Progenitor cell of endocrine pancreas (in vitro differentiated cells): ENCODE measurements around the gene DNAAF5. TPM values are rescaled to one million over a fixed set of nuclear protein-coding genes. Genes with fewer than 3 reads are reported as not detected.

ENCODE experiments used
- DNase-seq: peaks from one replicate; pipeline ENCODE4 v3.0.0; 2021; ENCODE audit warnings: low spot score; ENCODE audit not compliant: unreplicated experiment
- H3K27ac Mint-ChIP-seq: 2 replicates; pipeline ENCODE4 v1.8.0; 2021; ENCODE audit warnings: mild to moderate bottlenecking, moderate library complexity, mixed read lengths
- H3K27me3 Mint-ChIP-seq: 2 replicates; pipeline ENCODE4 v1.8.0; 2021; ENCODE audit warnings: mixed read lengths
- H3K36me3 Mint-ChIP-seq: 2 replicates; pipeline ENCODE4 v1.8.0; 2022; ENCODE audit warnings: mixed read lengths; ENCODE audit not compliant: insufficient read depth
- H3K4me1 Mint-ChIP-seq: 2 replicates; pipeline ENCODE4 v1.8.0; 2021; ENCODE audit warnings: low read depth, mixed read lengths
- H3K4me3 Mint-ChIP-seq: 2 replicates; pipeline ENCODE4 v1.8.0; 2021; ENCODE audit warnings: low read depth, mild to moderate bottlenecking, moderate library complexity, mixed read lengths
- H3K9me3 Mint-ChIP-seq: 2 replicates; pipeline ENCODE4 v1.8.0; 2021; ENCODE audit warnings: low read depth, mixed read lengths
- CTCF ChIP-seq: fragments of 200-600 bp; sonication (generic); IDR thresholded peaks from one replicate; pipeline ENCODE4 v1.5.0; 2021; ENCODE audit warnings: antibody characterized with exemption, mild to moderate bottlenecking; ENCODE audit not compliant: unreplicated experiment
- total RNA-seq: library from RNA; stranded (reverse); gene quantifications from 2 replicates; pipeline ENCODE4 v1.2.1, GENCODE V29; 2021

Gene DNAAF5
- total RNA-seq, 1 donor from 2014 or later: 51.0 TPM

- Mint-ChIP-seq H3K27ac (no peak overlapping the region), H3K9me3 (no peaks in the 10 kb centered on the region), H3K4me1 (no peaks in the 10 kb centered on the region), H3K27me3 (no peaks in the 10 kb centered on the region), H3K36me3 (peaks cover 37% of the 10 kb centered on the region), H3K4me3 (no peak overlapping the region)
- no peak for DNase-seq
- TF ChIP-seq CTCF: no peak
Observed at GRCh38 chr7:781936-782529, 55.5 kb downstream of the DNAAF5 start.

GRCh38 chr7:782718-783449 is 56.4 kb downstream of the DNAAF5 start:
- Mint-ChIP-seq H3K4me1 (no peaks in the 10 kb centered on the region), H3K36me3 (peaks cover 34% of the 10 kb centered on the region), H3K4me3 (no peak overlapping the region), H3K9me3 (no peaks in the 10 kb centered on the region), H3K27ac (no peak overlapping the region), H3K27me3 (no peaks in the 10 kb centered on the region)
- DNase-seq: no peak
- no peak for TF ChIP-seq CTCF

GRCh38 chr7:783556-784490 is 57.3 kb downstream of the DNAAF5 start:
- no peaks in the 10 kb centered on the region for H3K9me3 Mint-ChIP-seq
- no peaks in the 10 kb centered on the region for H3K4me1 Mint-ChIP-seq
- peaks cover 40% of the 10 kb centered on the region for H3K36me3 Mint-ChIP-seq
- TF ChIP-seq CTCF: no peak
- no peaks in the 10 kb centered on the region for H3K27me3 Mint-ChIP-seq
- H3K4me3 Mint-ChIP-seq: no peak overlapping the region
- DNase-seq: no peak
- no peak overlapping the region for H3K27ac Mint-ChIP-seq

GRCh38 chr7:784971-785370 is 58.5 kb downstream of the DNAAF5 start:
- Mint-ChIP-seq H3K27ac (no peak overlapping the region), H3K27me3 (no peaks in the 10 kb centered on the region)
- no peak for TF ChIP-seq CTCF

GRCh38 chr7:785416-785815 is 58.9 kb downstream of the DNAAF5 start:
- peaks cover 46% of the 10 kb centered on the region for H3K36me3 Mint-ChIP-seq
- no peak for DNase-seq
- no peaks in the 10 kb centered on the region for H3K27me3 Mint-ChIP-seq
- no peak overlapping the region for H3K27ac Mint-ChIP-seq
- H3K9me3 Mint-ChIP-seq: no peaks in the 10 kb centered on the region
- no peaks in the 10 kb centered on the region for H3K4me1 Mint-ChIP-seq
- no peak overlapping the region for H3K4me3 Mint-ChIP-seq
- TF ChIP-seq CTCF: no peak

More at GRCh38 chr7:784971-785370, 58.5 kb downstream of the DNAAF5 start:
- DNase-seq: no peak
- Mint-ChIP-seq H3K4me3 (no peak overlapping the region), H3K9me3 (no peaks in the 10 kb centered on the region), H3K4me1 (no peaks in the 10 kb centered on the region), H3K36me3 (peaks cover 46% of the 10 kb centered on the region)
